Ecto neural progenitor cell (in vitro differentiated cells): Measurements from ENCODE around the gene DNMT1.

Experiments
- DNase-seq: peaks from one replicate; pipeline ENCODE4 v3.0.0-alpha.2; 2018; ENCODE audit warnings: low spot score

DNMT1 gene

GRCh38 chr19:10139952-10140351 is 54.8 kb downstream of the DNMT1 start:
- DNase-seq, result no peak

- DNase-seq, result no peak
These were observed 55.6 kb downstream of the DNMT1 start for GRCh38 chr19:10138879-10139795.

- no peak for DNase-seq
These were observed 56.7 kb downstream of the DNMT1 start for GRCh38 chr19:10137751-10138682.

GRCh38 chr19:10136936-10137335 is 57.8 kb downstream of the DNMT1 start:
- DNase-seq, result no peak

GRCh38 chr19:10135551-10136334 is 59.0 kb downstream of the DNMT1 start:
- no peak for DNase-seq

GRCh38 chr19:10134040-10134439 is 60.7 kb downstream of the DNMT1 start:
- no peak for DNase-seq

GRCh38 chr19:10133596-10133995 is 61.2 kb downstream of the DNMT1 start:
- DNase-seq, result no peak

GRCh38 chr19:10132905-10133304 is 61.8 kb downstream of the DNMT1 start:
- no peak for DNase-seq

- no peak for DNase-seq
These were observed 68.5 kb downstream of the DNMT1 start for GRCh38 chr19:10126213-10126639.

GRCh38 chr19:10124429-10124828 is 70.3 kb downstream of the DNMT1 start:
- no peak for DNase-seq

GRCh38 chr19:10122045-10122444 is 72.7 kb downstream of the DNMT1 start:
- DNase-seq, result no peak

- no peak for DNase-seq
These were observed 74.1 kb downstream of the DNMT1 start for GRCh38 chr19:10120538-10121189.

GRCh38 chr19:10118960-10119359 is 75.8 kb downstream of the DNMT1 start:
- no peak for DNase-seq

- DNase-seq, result no peak
These were observed 77.7 kb downstream of the DNMT1 start for GRCh38 chr19:10116866-10117616.

- DNase-seq, result no peak
These were observed 78.5 kb downstream of the DNMT1 start for GRCh38 chr19:10116085-10116865.

GRCh38 chr19:10115392-10116084 is 79.2 kb downstream of the DNMT1 start:
- no peak for DNase-seq

- no peak for DNase-seq
These were observed 79.9 kb downstream of the DNMT1 start for GRCh38 chr19:10114651-10115391.

GRCh38 chr19:10113964-10114650 is 80.6 kb downstream of the DNMT1 start:
- no peak for DNase-seq
